ENCODE data around the gene DEXI. TPM values are rescaled to one million over a fixed set of nuclear protein-coding genes. Genes with fewer than 3 reads are reported as not detected.
A peak's percentile ranks its signal among the peaks of the same experiment; 100 is the strongest.

Gene DEXI
- total RNA-seq, 1 donor from 2014 or later, result 47.9 TPM

- no peak for DNase-seq (ENCODE audit: low read depth)
- TF ChIP-seq CTCF (IDR thresholded peaks at IDR 0.05; ENCODE audit: insufficient read depth, low read length, severe bottlenecking), result no peak
- Histone ChIP-seq H3K4me3 (ENCODE audit: low read depth, low read length) (no peak overlapping the region), H3K36me3 (ENCODE audit: control insufficient read depth, insufficient read depth, low read length) (peaks cover 4% of the 10 kb centered on the region), H3K27me3 (ENCODE audit: control insufficient read depth, insufficient read depth, low read length) (no peaks in the 10 kb centered on the region)
- no peak for FAIRE-seq
These were observed 45.3 kb upstream of the DEXI start for GRCh38 chr16:10987361-10988163.

GRCh38 chr16:10984509-10984908 is 42.2 kb upstream of the DEXI start:
- Histone ChIP-seq H3K27me3 (ENCODE audit: control insufficient read depth, insufficient read depth, low read length) (no peaks in the 10 kb centered on the region), H3K36me3 (ENCODE audit: control insufficient read depth, insufficient read depth, low read length) (peaks cover 4% of the 10 kb centered on the region), H3K4me3 (ENCODE audit: low read depth, low read length) (no peak overlapping the region)
- no peak for FAIRE-seq
- DNase-seq (ENCODE audit: low read depth), result no peak
- TF ChIP-seq CTCF (IDR thresholded peaks at IDR 0.05; ENCODE audit: insufficient read depth, low read length, severe bottlenecking), result no peak

- Histone ChIP-seq H3K27me3 (ENCODE audit: control insufficient read depth, insufficient read depth, low read length) (no peaks in the 10 kb centered on the region), H3K4me3 (ENCODE audit: low read depth, low read length) (no peak overlapping the region), H3K36me3 (ENCODE audit: control insufficient read depth, insufficient read depth, low read length) (peaks cover 2% of the 10 kb centered on the region)
- DNase-seq (ENCODE audit: low read depth), result no peak
- TF ChIP-seq CTCF (IDR thresholded peaks at IDR 0.05; ENCODE audit: insufficient read depth, low read length, severe bottlenecking), result peak; percentile 33
- no peak for FAIRE-seq
These were observed 40.9 kb upstream of the DEXI start for GRCh38 chr16:10983159-10983558.

- H3K36me3 ChIP-seq (ENCODE audit: control insufficient read depth, insufficient read depth, low read length), result peaks cover 2% of the 10 kb centered on the region
- TF ChIP-seq CTCF (IDR thresholded peaks at IDR 0.05; ENCODE audit: insufficient read depth, low read length, severe bottlenecking), result no peak
- FAIRE-seq (no peak), DNase-seq (ENCODE audit: low read depth) (no peak)
- no peaks in the 10 kb centered on the region for H3K27me3 ChIP-seq (ENCODE audit: control insufficient read depth, insufficient read depth, low read length)
- no peak overlapping the region for H3K4me3 ChIP-seq (ENCODE audit: low read depth, low read length)
These were observed 40.3 kb upstream of the DEXI start for GRCh38 chr16:10982465-10983150.

GRCh38 chr16:10981697-10982216 is 39.5 kb upstream of the DEXI start:
- no peak overlapping the region for H3K4me3 ChIP-seq (ENCODE audit: low read depth, low read length)
- H3K27me3 ChIP-seq (ENCODE audit: control insufficient read depth, insufficient read depth, low read length), result no peaks in the 10 kb centered on the region
- DNase-seq (ENCODE audit: low read depth), result peak; percentile 81
- TF ChIP-seq CTCF (IDR thresholded peaks at IDR 0.05; ENCODE audit: insufficient read depth, low read length, severe bottlenecking), result peak; percentile 62
- no peak for FAIRE-seq
- peaks cover 2% of the 10 kb centered on the region for H3K36me3 ChIP-seq (ENCODE audit: control insufficient read depth, insufficient read depth, low read length)

Measured in bronchial epithelial cell (primary cell).